OCI-M2 (cell line): ENCODE measurements around the gene TNFRSF14.

Experiments used
- DNase-seq: peaks from one replicate; lab custom pipeline; 2025; ENCODE audit not compliant: unreplicated experiment; lab: John Stamatoyannopoulos, UW

Gene TNFRSF14

GRCh38 chr1:2556277-2556677 lies at the start of gene TNFRSF14:
Gene TNFRSF14 (plus strand): TSS chr1:2556371. CDS start chr1:2556665, 294 bp downstream.
- DNase-seq = no peak

DNA sequence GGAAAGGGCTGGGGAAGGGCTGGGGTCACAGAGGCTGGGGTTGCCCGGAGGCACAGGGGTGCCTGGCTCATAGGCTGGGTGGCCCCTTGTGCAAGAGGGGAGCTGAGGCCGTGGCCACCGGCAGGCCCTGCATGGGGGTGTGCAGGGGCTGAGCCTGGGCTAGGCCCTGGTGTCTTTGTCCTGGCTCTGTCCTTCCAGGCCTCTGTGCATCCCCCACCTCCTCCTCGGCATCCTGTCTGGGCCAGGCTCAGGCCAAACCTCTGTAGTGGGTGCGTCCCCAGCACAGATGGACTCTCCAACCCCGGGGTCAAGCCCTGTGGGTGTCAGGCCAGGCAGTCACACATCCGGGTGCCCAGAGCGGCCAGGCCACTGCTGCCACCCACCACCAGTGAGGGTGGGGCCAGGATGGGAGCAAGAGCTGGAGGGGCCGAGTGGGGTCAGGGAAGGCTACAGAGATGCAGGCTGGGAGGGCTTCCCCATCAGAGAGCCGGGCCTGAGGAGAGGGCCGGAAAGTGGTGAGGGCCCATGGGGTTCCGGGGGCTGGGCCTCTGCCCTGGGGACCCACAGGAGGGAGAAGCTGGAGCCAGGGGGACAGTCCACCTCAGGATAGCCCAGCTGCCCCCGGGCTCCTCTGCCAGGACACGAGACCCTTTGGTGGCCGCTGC lies 49.1 kb upstream of the TNFRSF14 start:
- no peak for DNase-seq

DNA sequence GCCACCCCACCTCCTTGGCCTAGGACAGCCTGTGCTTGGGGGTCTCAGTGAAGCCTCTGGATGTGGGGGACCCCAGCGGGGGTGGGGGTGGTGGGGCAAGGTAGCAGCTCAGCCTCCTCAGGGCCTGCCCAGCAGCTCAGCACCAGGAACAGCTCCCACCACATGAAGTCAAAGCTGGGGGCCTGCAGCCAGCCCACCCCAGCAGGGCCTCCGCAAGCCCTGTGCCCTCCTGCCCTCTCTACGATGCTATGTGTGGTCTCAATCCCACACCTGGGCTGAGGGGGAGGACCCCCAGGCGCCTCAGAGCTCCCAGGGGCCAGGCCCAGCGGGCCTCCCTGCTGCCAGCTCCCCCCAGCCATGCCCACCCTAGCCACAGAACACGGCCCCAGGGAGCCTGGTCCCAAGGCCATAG lies 48.4 kb upstream of the TNFRSF14 start:
- DNase-seq = no peak

DNA sequence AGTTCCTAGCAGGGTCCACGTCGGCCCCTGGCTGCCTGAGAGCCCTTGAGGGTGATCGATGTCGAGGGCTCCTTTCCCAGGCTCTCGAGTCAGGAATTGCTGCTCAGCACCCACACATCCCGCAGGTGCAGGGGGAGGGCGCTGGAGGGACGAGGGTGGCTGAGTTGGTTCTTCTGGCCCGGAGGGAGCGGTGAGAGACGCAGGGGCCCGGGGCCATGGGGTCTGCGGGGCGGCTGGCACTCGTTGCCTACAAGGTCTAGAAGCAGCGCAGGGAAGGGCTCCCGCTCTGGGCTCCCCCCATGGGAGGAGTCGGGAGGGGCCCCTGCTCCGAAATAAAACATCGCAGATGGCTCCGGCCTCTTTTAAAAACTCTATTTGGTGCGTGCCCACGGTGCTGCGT lies 48.0 kb upstream of the TNFRSF14 start:
- DNase-seq = no peak

DNA sequence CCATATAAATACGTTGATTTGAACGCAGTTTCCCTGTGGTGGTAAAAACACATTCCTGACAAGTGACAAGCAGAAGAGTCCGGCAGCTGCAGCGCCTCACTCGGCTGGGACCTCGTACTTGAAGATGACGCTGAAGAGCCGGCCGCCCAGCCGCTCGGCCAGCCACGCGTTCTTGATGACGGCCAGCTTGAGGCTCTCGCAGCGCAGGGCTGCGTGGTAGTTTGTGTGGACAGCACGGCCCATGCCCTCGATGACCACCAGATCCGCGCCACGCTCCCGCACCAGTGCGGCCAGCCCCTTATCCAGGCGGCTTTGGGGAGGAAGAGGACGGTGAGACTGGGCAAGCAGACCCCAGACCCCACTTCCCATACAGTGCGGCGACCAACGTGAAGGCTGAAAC lies 47.4 kb upstream of the TNFRSF14 start:
- no peak for DNase-seq

GRCh38 chr1:2509589-2509988 lies 46.6 kb upstream of the TNFRSF14 start:
- DNase-seq = no peak

DNA sequence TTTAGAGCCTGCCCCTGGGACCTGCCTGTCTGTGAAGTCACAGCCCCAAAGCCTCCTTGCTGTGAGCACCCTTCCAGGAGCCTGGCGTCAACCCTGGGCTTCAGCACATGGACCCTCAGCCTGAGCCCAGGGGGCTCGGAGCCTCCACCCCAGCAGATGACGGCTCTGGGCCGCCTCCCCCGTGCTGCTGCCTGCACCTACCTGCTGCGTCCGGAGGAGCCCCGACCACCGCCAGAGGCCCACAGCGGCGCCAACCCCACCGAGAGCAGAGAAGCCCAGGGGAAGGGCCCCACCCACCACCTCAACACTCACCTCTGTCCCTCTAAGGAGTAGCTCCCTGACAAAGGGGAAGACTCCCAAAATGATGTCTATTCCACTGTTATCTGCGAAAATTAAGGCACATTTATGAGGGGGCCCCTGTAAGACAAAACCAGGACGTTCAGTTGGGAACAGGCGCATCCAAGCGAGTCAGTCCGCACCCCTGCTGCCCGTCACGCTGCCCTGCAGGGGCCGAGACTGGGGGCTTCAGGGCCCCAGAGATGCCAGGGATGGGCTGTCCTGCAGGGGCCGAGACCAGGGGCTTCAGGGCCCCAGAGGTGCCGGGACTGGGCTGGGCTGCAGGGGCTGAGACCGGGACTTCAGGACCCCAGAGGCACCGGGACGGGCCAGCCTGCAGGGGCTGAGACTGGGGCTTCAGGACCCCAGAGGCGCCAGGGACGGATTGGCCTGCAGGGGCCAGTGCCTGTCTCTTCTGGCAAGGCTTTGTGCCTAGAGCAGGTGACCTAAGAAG lies 45.6 kb upstream of the TNFRSF14 start:
- no peak for DNase-seq

GRCh38 chr1:2512862-2513421 lies 43.2 kb upstream of the TNFRSF14 start:
- no peak for DNase-seq

DNA sequence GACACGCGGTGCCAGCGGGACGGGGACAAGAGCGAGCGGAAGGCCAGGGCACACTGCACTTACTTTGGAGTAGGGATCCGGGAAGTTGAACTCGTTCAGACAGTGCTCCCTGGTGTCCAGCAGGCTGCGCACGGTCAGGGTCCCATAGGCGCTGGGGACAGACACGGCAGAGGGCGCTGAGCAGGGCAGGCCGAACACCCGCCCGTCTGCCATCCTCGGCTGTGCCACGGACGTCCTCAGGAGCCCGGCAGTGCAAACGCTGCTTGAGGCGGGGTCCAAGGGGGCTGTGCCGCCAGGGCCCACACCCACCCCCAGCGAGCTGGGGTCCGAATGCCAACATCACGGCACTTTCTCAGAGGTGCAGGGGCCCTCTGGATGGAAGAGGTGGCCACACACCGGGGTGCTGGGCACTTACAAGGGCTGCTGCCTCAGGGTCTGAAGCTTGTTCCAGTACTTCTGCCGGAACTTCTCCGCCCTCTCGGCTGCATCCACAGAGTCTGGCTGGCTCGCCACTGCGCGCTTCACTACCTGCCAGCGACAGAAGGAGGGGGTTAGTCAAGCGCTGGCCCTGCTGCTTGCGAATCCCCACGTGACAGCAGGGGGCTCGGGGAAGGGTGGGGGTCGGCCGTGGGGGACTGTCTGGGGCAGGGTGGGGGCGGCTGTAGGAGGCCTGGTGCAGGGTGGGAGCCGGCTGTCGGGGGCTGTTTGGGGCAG lies 42.1 kb upstream of the TNFRSF14 start:
- DNase-seq = no peak

GRCh38 chr1:2514863-2515762 lies 41.1 kb upstream of the TNFRSF14 start:
- no peak for DNase-seq

DNA sequence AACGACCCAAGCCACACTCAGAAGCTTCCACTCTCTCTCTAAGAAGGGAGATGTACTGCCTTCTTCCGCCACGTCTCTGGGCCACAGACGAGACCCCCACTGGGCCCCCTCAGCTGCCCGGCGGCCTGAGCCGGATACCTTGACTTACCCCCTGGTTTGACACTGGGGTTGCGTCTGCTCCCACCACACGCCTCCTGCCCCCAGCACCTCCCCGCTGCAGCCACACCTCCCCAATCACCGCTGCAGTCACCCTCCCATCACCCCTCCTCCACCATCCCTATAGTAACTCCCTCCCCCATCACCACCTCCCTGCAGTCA lies 40.4 kb upstream of the TNFRSF14 start:
- DNase-seq = no peak

DNA sequence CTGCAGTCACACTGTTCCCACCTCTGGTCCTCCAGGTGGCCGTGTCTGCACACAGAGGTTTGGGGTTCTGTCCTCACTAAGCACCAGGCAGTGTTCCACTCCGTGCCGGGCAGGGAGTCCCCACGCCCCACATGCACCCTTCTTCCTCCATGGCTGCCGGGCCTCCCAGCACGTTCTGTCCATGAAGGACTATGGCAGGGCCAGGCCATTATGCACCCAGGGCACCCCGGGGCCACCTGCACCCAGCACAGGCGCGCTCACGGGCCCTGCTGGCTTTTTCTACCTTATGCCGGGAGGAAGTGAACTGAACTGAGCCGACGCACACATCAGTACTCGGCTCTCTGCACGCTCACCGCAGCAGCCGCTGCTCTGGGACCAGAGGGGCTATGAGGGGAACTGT lies 40.0 kb upstream of the TNFRSF14 start:
- DNase-seq = no peak

DNA sequence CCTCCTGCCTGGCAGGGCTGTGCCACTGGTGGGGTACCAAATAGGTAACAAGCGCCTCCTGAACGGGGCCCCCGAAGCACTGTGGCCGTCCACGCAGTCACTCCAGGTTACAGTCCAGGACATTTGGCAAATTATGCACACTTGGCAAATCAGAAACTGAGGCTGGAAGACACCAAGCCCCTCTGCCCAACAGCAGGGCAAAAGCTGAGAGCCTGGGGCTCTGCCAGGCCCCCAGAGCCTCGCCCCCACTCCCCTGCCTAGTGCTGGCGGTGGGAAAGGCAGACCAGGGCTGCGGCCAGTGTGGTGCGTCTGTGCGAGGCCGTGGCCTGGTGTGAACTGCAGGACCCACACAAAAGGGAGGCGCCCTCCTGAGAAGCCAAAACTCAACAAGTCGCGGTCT lies 39.2 kb upstream of the TNFRSF14 start:
- no peak for DNase-seq

GRCh38 chr1:2517966-2518365 lies 38.2 kb upstream of the TNFRSF14 start:
- no peak for DNase-seq

DNA sequence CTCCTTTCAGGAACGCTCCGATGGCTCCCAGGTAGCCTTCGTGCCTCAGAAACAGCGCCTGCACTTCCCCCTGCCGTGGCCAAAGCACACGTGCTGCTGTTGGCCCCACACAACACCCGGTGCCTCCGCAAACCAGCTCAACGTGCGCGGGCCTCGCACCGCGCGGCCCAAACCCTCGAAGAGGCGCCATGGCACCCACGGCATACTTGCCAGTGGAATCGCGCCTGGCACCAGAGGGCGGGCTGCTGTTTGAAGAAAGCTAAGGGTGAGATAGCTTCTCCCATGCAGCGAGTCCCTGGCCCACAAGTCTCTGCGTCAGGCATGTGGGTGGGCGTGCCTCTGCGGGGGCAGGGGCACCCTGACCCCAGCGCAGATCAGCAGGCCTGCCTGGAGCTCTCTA lies 37.6 kb upstream of the TNFRSF14 start:
- DNase-seq = no peak

DNA sequence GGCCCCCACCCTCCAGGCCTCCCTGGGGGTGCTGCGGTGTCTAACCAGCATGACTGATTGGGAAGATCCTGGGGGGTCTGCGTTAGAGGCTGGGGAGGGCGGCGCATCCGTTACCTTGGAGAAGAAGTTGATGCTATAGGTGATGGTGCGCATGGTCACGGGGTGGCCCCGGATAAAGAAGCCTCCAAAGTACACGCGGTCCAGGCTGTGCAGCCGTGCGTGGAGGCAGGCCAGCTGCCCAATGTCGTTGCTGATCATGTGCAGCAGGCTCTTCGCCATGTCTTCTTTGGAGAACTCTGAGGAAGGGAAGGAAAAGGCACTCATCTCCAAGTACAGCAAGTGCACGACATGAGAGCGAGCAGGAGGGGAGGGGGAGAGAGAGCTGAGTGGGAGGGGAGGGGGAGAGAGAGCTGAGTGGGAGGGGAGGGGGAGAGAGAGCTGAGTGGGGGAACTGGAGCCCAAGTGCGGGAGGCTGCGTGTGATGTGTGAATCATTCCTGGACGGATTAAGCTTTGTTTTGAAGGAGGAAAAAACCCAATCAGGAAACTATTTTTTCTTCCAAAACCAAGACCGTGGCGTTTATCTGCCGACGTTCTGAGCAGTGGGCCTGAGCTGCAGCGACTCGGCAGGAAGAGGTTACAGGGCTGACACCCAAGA lies 37.0 kb upstream of the TNFRSF14 start:
- DNase-seq = no peak

- no peak for DNase-seq
Observed at GRCh38 chr1:2519729-2520128, 36.4 kb upstream of the TNFRSF14 start.

- DNase-seq = no peak
Observed at GRCh38 chr1:2520206-2520605, 36.0 kb upstream of the TNFRSF14 start.

DNA sequence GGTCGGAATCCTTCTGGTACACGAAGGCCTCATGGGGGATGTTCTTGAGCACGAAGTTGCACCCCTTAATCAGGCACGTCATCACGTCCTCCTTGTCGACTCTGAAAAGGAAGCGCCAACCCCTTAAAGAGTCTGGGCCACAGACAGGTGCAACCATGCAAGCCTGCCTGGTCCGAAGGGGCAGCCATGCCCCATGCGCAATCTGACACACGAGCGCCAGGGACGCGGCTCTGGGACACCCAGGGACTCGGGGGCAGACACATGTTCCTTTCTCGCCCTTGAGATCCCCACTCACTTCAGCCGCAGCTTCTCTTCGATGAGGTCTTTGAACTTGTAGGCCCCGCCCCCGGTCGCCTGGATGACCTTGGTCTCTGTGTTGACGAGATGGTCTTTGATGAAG lies 35.4 kb upstream of the TNFRSF14 start:
- DNase-seq = no peak

- no peak for DNase-seq
Observed at GRCh38 chr1:2522230-2522629, 33.9 kb upstream of the TNFRSF14 start.
